Measurements from ENCODE around the gene HRH4. TPM values are rescaled to one million over a fixed set of nuclear protein-coding genes. Genes with fewer than 3 reads are reported as not detected.

The HRH4 gene
- total RNA-seq, 6 donors from 2014 or later: 0.10 to 1.1 (median 0.45) TPM; not detected in 2

DNA sequence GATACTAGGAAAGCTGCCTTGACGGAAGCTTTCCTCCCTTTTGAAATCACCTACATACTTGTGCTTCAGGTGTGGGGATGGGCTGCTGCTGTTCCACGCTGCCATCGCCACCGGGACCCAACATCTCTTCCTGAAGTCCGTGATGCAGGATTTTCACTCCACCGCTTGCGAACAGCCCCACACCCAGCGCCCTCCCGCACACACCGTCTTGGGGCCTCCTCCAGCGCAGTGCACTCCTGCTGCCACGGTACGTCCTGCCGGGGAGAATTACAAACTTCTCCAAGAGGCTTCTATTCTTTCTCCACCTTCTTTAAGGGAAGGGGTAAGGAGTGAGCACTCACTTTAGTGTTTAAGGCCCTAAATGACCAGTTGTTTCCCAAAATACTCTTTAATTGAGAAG is 58.2 kb downstream of the HRH4 start:
- WGBS, 2 donors: 90 to 93% methylated on average over 14 of the region's 14 CpGs
- ATAC-seq (ENCODE audit: low FRiP score in 2 of 2): no peak
- no peaks in the 10 kb centered on the region for H3K36me3 ChIP-seq
- H3K27me3 ChIP-seq: no peaks in the 10 kb centered on the region
- no peak overlapping the region for H3K27ac ChIP-seq
- DNase-seq: peak in 1 of 2 donors; percentile 48
- TF ChIP-seq CTCF (IDR thresholded peaks at IDR 0.05): no peak
- no peak for TF ChIP-seq POLR2AphosphoS5 (IDR thresholded peaks at IDR 0.05)
- TF ChIP-seq POLR2A (IDR thresholded peaks at IDR 0.05): no peak
- TF ChIP-seq EP300 (IDR thresholded peaks at IDR 0.05): no peak
- no peaks in the 10 kb centered on the region for H3K9me3 ChIP-seq
- no peak overlapping the region for H3K4me3 ChIP-seq
- no peaks in the 10 kb centered on the region for H3K4me1 ChIP-seq

Small RNAs within 50 kb of the gene (small RNA-seq; reads per million reads assigned to genes)
- 0 reads per million in 4 donors for gene RF00019

Other genes with a start within 250 kb of the HRH4 start
- 10 to 100 TPM; 33.3 to 64.5 (median 55.4) TPM for gene OSBPL1A, start 62.8 kb upstream of the HRH4 start, total RNA-seq
- 10 to 100 TPM in 5 of 6 donors, 1 to 10 TPM in 1; 4.6 to 40.8 (median 18.2) TPM for gene IMPACT, start 34.0 kb upstream of the HRH4 start, total RNA-seq